Adipose tissue (tissue), 3 donors: ENCODE results near the gene PASD1. TPM values are rescaled to one million over a fixed set of nuclear protein-coding genes. Genes with fewer than 3 reads are reported as not detected.

Experiments used
- H3K27ac ChIP-seq: one replicate; pipeline ENCODE4 v1.5.1; 2013; ENCODE audit warnings: low read depth, low read length
- WGBS, 3 donors: extraction: QIAGEN DNeasy Blood & Tissue Kit; methylation state at CpG; one replicate each; pipeline ENCODE4 v1.1.7; 2013; 5-methylcytosine and 5-hydroxymethylcytosine counted together
- polyA plus RNA-seq, 3 donors: library from polyadenylated mRNA; stranded (reverse); fragments of 200-250 nt; gene quantifications; one replicate each; pipeline ENCODE4 v1.2.3, GENCODE V29; 2013
- donor health status: healthy with polysubstance abuse.
- donor health status: Bipolar disorder and iron deficiency.
- donor health status: healthy.

PASD1 gene
- polyA plus RNA-seq, 3 donors = not detected

DNA sequence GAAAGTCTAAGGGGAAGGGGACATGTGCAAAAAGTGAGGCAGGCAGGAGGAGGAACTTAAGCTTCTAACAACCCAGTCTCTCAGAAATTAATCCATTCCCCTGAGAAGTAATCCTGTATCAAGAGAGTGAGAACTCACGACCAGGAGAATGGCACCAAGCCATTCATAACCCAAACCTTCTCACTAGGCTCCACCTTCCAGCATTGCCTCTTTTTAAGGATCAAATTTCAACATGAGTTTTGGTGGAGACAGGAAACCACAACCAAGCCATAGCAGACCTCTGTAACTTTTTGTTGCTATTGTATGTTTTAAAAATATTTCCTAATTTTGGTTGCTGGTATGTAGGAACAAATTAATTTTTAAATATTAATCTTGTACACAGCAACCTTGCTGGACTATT is 32.8 kb downstream of the PASD1 start:
- 3 to 8% (median 4%) methylated on average over 1 of the region's 1 CpG for WGBS, 3 donors
- no peak overlapping the region for H3K27ac ChIP-seq

DNA sequence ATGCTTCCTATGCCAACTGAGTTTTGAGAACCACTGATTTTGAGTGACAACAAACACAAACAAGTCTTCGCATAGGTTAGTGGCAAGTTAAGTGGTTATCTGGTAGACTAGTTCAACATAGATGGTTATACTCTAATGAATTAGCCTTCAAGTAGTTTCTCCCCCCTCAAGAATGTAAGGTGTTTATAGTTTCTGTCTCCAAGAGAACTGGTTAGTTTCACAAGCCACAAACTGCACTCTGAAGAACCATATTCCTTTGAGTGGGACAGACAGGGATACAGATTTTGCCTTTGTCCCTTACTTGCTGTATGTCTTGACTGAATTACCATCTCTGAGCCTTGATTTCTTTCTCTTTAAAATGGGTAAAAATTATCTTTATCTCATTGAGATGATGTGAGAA is 41.5 kb downstream of the PASD1 start:
- no peak overlapping the region for H3K27ac ChIP-seq
- 50 to 63% (median 60%) methylated on average over 1 of the region's 1 CpG for WGBS, 3 donors

DNA sequence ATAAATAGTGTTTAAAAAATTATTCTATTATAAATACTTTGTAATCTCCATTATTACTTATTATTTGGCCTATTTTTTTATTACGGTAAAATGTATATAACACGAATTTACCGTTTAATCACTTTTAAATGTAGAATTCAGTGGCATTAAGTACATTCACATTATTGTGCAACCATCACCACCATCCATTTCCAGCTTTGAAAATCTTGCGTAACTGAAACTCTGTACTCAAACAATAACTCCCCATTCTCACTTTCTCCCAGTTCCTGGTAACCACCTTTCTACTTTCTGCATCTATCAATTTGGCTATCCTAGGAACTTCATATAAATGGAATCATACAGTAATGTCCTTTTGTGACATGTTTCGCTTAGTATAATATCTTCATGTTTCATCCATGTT is 45.7 kb downstream of the PASD1 start:
- no peak overlapping the region for H3K27ac ChIP-seq
- 76 to 89% (median 88%) methylated on average over 5 of the region's 5 CpGs for WGBS, 3 donors

DNA sequence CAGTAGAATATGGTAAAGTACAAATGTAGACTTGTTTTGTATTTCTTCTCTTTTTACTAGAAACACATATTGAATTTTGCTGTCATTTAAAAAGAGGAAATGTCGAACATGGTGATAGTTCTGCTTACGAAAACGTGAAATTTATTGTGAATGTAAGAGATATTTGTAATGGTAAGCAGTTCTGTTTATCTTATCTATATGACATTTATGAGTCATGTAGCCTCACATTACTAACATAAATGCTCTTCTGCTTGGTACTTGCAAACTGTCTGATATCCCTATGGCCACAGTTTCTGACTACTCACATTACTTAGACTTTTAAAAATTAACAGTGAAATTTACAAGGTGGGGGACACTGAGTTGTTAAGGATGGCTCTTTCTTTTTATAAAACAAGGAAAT is 57.9 kb downstream of the PASD1 start:
- 45 to 68% (median 48%) methylated on average over 3 of the region's 3 CpGs for WGBS, 3 donors

DNA sequence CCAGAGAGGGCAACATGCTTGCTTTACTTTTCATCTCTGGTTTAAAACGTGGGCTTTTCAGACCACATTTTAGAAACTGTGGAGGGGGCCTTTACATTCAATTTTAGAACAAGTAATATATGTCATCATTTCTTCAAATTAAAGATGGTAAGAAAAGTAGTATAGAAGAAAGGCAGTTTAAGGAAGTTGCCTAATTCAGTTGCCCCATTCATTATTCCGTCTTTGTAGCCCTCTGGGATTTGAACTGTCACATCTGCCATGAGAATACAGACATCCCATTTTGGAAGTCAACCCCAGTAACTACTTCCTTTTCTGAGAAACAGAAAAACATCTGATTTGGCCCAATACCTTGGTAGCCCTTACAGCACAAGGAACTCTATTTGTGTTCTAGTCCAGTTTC is 61.2 kb downstream of the PASD1 start:
- H3K27ac ChIP-seq = no peak overlapping the region
- 31 to 45% (median 33%) methylated on average over 2 of the region's 2 CpGs for WGBS, 3 donors

More for the DNA sequence above, 57.9 kb downstream of the PASD1 start:
- H3K27ac ChIP-seq = no peak overlapping the region

- H3K27ac ChIP-seq = no peak overlapping the region
- WGBS, 3 donors = 62 to 83% (median 78%) methylated on average over 2 of the region's 2 CpGs
Measured at GRCh38 chrX:151631822-151632221, 68.3 kb downstream of the PASD1 start.

DNA sequence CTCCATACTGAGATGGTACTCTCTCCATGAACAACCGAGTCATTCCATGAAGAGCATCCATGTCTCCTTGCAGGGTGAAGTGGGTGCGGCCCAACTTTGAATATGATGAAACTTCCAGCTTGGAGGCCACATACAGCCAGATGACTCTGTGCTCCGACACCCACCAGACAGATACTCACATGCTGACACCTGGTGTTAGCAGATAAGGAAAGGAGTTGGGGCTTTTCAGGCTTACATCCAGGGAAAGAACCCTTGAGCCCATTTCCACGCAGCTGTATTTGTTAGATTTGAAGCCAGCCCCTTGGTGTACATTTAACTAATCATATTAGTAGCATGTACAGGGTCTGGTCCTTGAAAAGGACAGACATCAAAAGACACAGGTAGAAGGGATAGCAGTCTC is 69.7 kb downstream of the PASD1 start:
- 70 to 80% (median 71%) methylated on average over 4 of the region's 4 CpGs for WGBS, 3 donors
- H3K27ac ChIP-seq = no peak overlapping the region

GRCh38 chrX:151634937-151635336 is 71.5 kb downstream of the PASD1 start:
- WGBS, 3 donors = 47 to 92% (median 88%) methylated on average over 1 of the region's 1 CpG
- no peak overlapping the region for H3K27ac ChIP-seq

GRCh38 chrX:151641564-151641963 is 78.1 kb downstream of the PASD1 start:
- no peak overlapping the region for H3K27ac ChIP-seq
- WGBS, 3 donors = 75 to 80% (median 78%) methylated on average over 11 of the region's 11 CpGs

DNA sequence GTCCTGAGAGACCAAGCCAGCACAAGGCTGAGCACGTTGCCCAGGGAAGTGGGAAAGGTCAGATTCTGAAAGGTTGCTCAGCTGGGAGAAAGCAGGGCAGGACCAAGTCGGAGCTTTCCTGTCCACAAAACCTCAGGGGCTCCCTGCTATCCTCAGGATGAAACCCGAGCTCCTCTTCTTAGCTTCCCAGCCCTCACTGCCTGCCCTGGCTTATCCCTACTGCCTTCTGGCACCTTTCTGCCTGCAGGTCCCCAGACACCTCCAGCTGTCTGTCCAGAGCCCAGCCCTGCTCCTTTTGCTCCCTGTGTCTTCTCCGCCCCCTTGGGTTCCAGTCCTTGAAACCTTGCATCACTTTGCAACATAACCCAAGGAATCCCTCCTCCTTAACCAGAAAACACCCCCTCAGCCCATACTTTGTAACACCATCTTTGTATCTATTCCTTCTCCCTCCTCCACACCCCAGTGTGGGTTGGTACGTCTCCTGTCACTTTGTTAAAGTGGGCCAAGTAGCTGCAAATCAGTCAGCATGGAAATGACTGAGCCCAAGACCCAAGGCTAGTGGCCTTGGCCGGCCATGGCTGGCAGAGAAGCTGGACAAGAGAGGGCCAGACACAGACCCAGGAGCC is 111.8 kb downstream of the PASD1 start:
- 55 to 75% (median 57%) methylated on average over 6 of the region's 6 CpGs for WGBS, 3 donors

DNA sequence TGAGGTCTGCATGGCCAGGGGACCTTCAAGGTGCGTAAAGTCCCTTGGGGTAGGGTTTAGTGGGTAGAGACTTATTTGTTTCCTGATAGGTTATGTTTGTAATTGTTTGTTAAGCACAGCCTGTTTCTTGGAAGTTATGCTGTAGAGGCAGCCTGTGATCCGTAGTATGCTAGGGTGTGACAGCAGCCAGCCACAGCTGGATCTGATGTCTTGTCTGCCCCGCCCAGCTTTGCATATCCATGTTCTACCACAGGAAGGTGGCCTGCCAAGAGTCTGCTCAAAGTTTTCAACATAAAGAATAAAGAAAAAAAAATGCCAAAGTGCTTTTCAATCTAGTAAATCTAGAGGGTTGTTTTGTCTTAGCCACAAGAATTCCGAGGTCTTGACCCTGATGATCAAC is 112.7 kb downstream of the PASD1 start:
- 62 to 77% (median 72%) methylated on average over 4 of the region's 4 CpGs for WGBS, 3 donors
- H3K27ac ChIP-seq = no peak overlapping the region

More for the DNA sequence above, 111.8 kb downstream of the PASD1 start:
- H3K27ac ChIP-seq = no peak overlapping the region

- 57 to 63% (median 61%) methylated on average over 5 of the region's 5 CpGs for WGBS, 3 donors
Measured at GRCh38 chrX:151679798-151680402, 116.4 kb downstream of the PASD1 start.

DNA sequence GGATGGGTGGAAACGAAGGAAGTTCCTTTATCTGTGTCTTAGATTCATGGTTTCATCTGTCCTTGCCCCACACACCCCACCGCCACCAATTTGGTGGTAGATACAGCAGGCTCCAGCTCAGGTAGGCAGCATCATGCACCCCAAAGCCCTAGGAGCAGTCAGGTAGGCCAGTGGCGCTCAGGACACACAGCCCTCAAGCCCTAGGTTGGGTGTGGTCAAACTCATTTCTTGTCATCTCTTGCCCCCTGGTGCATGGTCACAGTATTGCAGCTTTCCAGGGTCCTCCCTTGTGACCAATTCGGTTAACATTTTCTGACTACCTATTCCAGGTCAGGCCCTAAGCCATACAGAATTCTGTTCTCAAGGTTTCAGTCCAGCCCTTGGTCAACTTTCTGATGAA is 117.3 kb downstream of the PASD1 start:
- no peak overlapping the region for H3K27ac ChIP-seq
- WGBS, 3 donors = 45 to 53% (median 49%) methylated on average over 3 to 4 of the region's 4 CpGs

More at GRCh38 chrX:151679798-151680402, 116.4 kb downstream of the PASD1 start:
- no peak overlapping the region for H3K27ac ChIP-seq

- H3K27ac ChIP-seq = no peak overlapping the region
Measured at GRCh38 chrX:151687635-151688034, 124.2 kb downstream of the PASD1 start.

GRCh38 chrX:151688695-151689094 is 125.2 kb downstream of the PASD1 start:
- no peak overlapping the region for H3K27ac ChIP-seq

- WGBS, 3 donors = 88 to 93% (median 91%) methylated on average over 6 of the region's 6 CpGs
Measured at GRCh38 chrX:151692825-151693224, 129.3 kb downstream of the PASD1 start.

DNA sequence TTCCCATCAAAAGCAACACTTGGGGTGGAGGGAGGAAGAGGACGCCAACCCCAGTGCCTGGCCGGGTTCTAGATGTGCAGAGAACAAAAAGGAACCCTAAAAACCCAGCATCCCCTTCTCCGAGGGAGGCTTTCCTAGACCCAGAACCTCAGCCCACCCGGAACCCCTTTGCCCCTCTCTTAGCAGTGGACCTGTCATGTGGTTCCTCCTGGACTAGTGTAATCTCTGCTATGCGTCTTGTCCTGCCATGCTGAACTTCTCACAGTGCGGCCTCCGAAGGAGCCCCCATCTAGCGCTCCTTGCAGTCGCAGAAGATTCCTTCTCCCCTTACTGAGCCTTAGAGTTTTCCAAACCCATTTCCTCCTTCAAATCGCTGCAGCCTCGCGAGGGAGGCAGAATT is 130.6 kb downstream of the PASD1 start:
- WGBS, 3 donors = 62 to 70% (median 66%) methylated on average over 11 to 12 of the region's 12 CpGs

More at GRCh38 chrX:151692825-151693224, 129.3 kb downstream of the PASD1 start:
- no peak overlapping the region for H3K27ac ChIP-seq

DNA sequence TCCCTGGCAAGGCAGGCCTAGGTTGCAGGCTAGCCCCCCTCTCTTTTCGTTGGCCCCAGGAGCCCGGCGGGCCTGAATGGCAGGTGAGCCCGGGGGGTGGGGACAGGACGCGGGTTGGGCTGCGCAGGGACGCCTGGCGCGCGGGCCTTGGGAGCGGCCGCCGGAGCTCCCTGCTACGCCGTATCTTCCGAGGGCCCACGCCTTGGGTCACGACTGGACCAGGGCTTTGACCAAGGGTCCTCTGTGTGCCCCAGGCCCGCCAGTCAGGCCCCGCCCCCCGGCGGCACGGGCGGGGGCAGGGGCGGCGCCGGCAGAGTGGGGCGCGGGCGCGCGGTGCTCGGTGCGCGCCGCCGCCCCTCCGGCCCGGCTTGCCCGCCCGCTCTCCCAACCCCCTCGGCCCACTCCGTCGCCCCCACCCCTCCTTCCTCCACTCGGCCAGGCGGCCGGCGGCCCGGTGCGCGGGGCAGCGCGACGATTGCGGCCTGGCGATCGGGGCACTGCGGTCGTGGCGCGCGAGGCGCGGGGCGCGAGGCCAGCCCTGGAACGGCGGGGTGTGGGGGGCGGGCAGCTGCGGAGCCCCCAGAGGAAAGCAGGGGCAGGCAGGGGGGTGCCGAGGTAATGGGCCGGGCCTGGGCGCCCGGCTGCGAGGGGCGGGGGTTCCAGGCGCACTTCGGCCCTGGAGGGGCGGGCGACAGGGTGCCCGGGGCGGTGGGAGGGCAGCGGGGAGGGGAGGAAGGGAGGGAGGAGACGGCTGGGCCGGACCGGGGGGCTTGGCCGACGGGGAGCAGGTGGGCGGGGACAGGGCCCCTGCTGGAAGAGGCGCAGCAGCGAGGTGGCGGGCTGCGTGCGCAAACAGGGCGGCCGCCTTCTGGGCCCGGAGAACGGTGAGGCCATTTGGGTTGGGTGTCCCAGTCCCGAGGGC is 131.4 kb downstream of the PASD1 start, which contains the start of gene PRRG3:
Gene PRRG3, plus strand, starts transcription at position 798 of the 922 bp plus-strand sequence. CDS start 3,357 bp downstream, outside the sequence.
- 4 to 23% (median 6%) methylated on average over 14 to 61 of the region's 100 CpGs for WGBS, 3 donors
- H3K27ac ChIP-seq = no peak within 1 kb of the TSS

More for the DNA sequence above, 130.6 kb downstream of the PASD1 start:
- H3K27ac ChIP-seq = no peak overlapping the region
